IMR-90 (cell line): ENCODE data around the gene EXOSC3. TPM values are rescaled to one million over a fixed set of nuclear protein-coding genes. Genes with fewer than 3 reads are reported as not detected.

Experiments used
- ATAC-seq: fragments of 200-7000 bp; cut with Tn5 transposase; 2 replicates; pipeline ENCODE4 v1.9.1; 2020; ENCODE audit warnings: low read depth, mild to moderate bottlenecking, moderate library complexity
- BruUV-seq: library from RNA; stranded (reverse); fragments of 400-500 nt; replicated peaks from 2 replicates; lab custom pipeline; 2021; lab: Mats Ljungman, UMichigan
- CTCF ChIA-PET: fragments of 300-600 bp; formaldehyde crosslinking; extraction: SDS; loops from one replicate; lab custom pipeline; 2021; ENCODE audit warnings: antibody characterized with exemption; lab: Yijun Ruan, JAX
- POLR2A ChIA-PET: fragments of 300-600 bp; sonication (Branson Sonifier 250); formaldehyde crosslinking; loops from one replicate; lab custom pipeline; 2022; ENCODE audit warnings: antibody characterized with exemption; ENCODE audit not compliant: unreplicated experiment; lab: Charles Lee
- DNase-seq: peaks from one replicate; pipeline ENCODE4 v3.0.0; 2013
- H2AFZ ChIP-seq: replicated peaks from 2 replicates; pipeline ENCODE3; 2013; ENCODE audit warnings: low read length, mild to moderate bottlenecking; ENCODE audit not compliant: poor library complexity
- H2AK5ac ChIP-seq: 2 replicates; pipeline ENCODE4 v1.6.1; 2013; ENCODE audit warnings: low read depth, low read length, inconsistent platforms
- H2AK9ac ChIP-seq: replicated peaks from 2 replicates; pipeline ENCODE3; 2013; ENCODE audit warnings: mild to moderate bottlenecking, low read depth, low read length, moderate library complexity; ENCODE audit not compliant: poor library complexity
- H2BK120ac ChIP-seq: 2 replicates; pipeline ENCODE4 v1.6.1; 2013; ENCODE audit warnings: low read depth, low read length, inconsistent platforms
- H2BK15ac ChIP-seq: 3 replicates; pipeline ENCODE4 v1.6.1; 2013; ENCODE audit warnings: low read depth, low read length, inconsistent platforms
- H2BK20ac ChIP-seq: 2 replicates; pipeline ENCODE4 v1.6.1; 2013; ENCODE audit warnings: low read depth, mild to moderate bottlenecking, inconsistent platforms, low read length, moderate library complexity
- H2BK5ac ChIP-seq: 2 replicates; pipeline ENCODE4 v1.6.1; 2013; ENCODE audit warnings: mild to moderate bottlenecking, low read depth, low read length, inconsistent platforms; ENCODE audit not compliant: poor library complexity, severe bottlenecking
- H3K14ac ChIP-seq: replicated peaks from 2 replicates; pipeline ENCODE4 v1.6.1; 2013; ENCODE audit warnings: low read depth, low read length, inconsistent platforms
- H3K18ac ChIP-seq: 2 replicates; pipeline ENCODE4 v1.6.1; 2013; ENCODE audit warnings: low read depth, low read length, control low read depth
- H3K23ac ChIP-seq: 2 replicates; pipeline ENCODE4 v1.6.1; 2013; ENCODE audit warnings: low read depth, low read length, inconsistent platforms
- H3K27ac ChIP-seq: 2 replicates; pipeline ENCODE4 v1.5.1; 2013; ENCODE audit warnings: mild to moderate bottlenecking, control low read depth, low read length; ENCODE audit not compliant: insufficient read depth
- H3K27me3 ChIP-seq: 2 replicates; pipeline ENCODE4 v1.6.1; 2013; ENCODE audit warnings: low read length; ENCODE audit not compliant: control insufficient read depth, insufficient read depth
- H3K36me3 ChIP-seq: 2 replicates; pipeline ENCODE4 v1.6.1; 2013; ENCODE audit warnings: low read length, mixed read lengths; ENCODE audit not compliant: control insufficient read depth, insufficient read depth
- H3K4ac ChIP-seq: 2 replicates; pipeline ENCODE4 v1.6.1; 2013; ENCODE audit warnings: low read depth, low read length, inconsistent platforms
- H3K4me1 ChIP-seq: 2 replicates; pipeline ENCODE4 v1.6.1; 2013; ENCODE audit warnings: low read length, mixed read lengths; ENCODE audit not compliant: control insufficient read depth, insufficient read depth
- H3K4me2 ChIP-seq: 2 replicates; pipeline ENCODE4 v1.6.1; 2013; ENCODE audit warnings: low read depth, mild to moderate bottlenecking, control low read depth, low read length, moderate library complexity
- H3K4me3 ChIP-seq: 2 replicates; pipeline ENCODE4 v1.5.1; 2013; ENCODE audit warnings: low read depth, mild to moderate bottlenecking, control low read depth, low read length, moderate library complexity; ENCODE audit not compliant: insufficient read depth
- H3K56ac ChIP-seq: 2 replicates; pipeline ENCODE4 v1.6.1; 2013; ENCODE audit warnings: low read length, inconsistent platforms; ENCODE audit not compliant: insufficient read depth; ENCODE audit errors: extremely low read depth
- H3K79me1 ChIP-seq, 2 experiments: 2 replicates each; pipeline ENCODE4 v1.6.1; 2013; ENCODE audit warnings: low read length in 2 of 2, inconsistent platforms in 1 of 2, low read depth in 1 of 2
- H3K9ac ChIP-seq: 2 replicates; pipeline ENCODE4 v1.6.1; 2013; ENCODE audit warnings: low read depth, low read length, control low read depth
- H3K9me1 ChIP-seq: 2 replicates; pipeline ENCODE4 v1.6.1; 2013; ENCODE audit warnings: low read length, inconsistent platforms; ENCODE audit not compliant: insufficient read depth
- H3K9me3 ChIP-seq: 2 replicates; pipeline ENCODE4 v1.6.1; 2013; ENCODE audit warnings: low read length; ENCODE audit not compliant: control insufficient read depth, insufficient read depth
- H4K20me1 ChIP-seq: 2 replicates; pipeline ENCODE4 v1.6.1; 2013; ENCODE audit warnings: low read length, inconsistent platforms; ENCODE audit not compliant: insufficient read depth
- H4K5ac ChIP-seq: 2 replicates; pipeline ENCODE4 v1.6.1; 2013; ENCODE audit warnings: mild to moderate bottlenecking, low read depth, low read length, control low read depth
- H4K8ac ChIP-seq, 2 experiments: 2 replicates each; pipeline ENCODE4 v1.6.1; 2013; ENCODE audit warnings: low read depth in 2 of 2, low read length in 2 of 2, control low read depth in 1 of 2, inconsistent platforms in 1 of 2
- H4K91ac ChIP-seq: 2 replicates; pipeline ENCODE4 v1.6.1; 2013; ENCODE audit warnings: low read depth, low read length, inconsistent platforms; ENCODE audit not compliant: insufficient read depth
- CEBPB ChIP-seq: IDR thresholded peaks from 2 replicates; pipeline ENCODE4 v1.6.1; 2012; ENCODE audit warnings: low read depth, low read length, improper control_type of control experiment
- CHD1 ChIP-seq: IDR thresholded peaks from 2 replicates; pipeline ENCODE4 v1.6.1; 2012; ENCODE audit warnings: low read depth, low read length, improper control_type of control experiment
- CTCF ChIP-seq: conservative IDR thresholded peaks from 2 replicates; pipeline ENCODE4 v1.5.1; 2012; ENCODE audit warnings: mild to moderate bottlenecking, low read depth, low read length, improper control_type of control experiment
- FOS ChIP-seq: fragments of 150-350 bp; IDR thresholded peaks from 2 replicates; pipeline ENCODE4 v1.6.1; 2016; ENCODE audit warnings: low read depth, low read length
- MAFK ChIP-seq: IDR thresholded peaks from 2 replicates; pipeline ENCODE4 v1.6.1; 2012; ENCODE audit warnings: low read depth, low read length, improper control_type of control experiment
- MAZ ChIP-seq: IDR thresholded peaks from 2 replicates; pipeline ENCODE4 v1.6.1; 2012; ENCODE audit warnings: low read depth, mild to moderate bottlenecking, low read length, improper control_type of control experiment, moderate library complexity, borderline replicate concordance
- MXI1 ChIP-seq: IDR thresholded peaks from 2 replicates; pipeline ENCODE4 v1.6.1; 2012; ENCODE audit warnings: low read depth, mild to moderate bottlenecking, low read length, moderate library complexity, borderline replicate concordance
- POLR2A ChIP-seq: IDR thresholded peaks from 2 replicates; pipeline ENCODE4 v1.6.1; 2012; ENCODE audit warnings: mild to moderate bottlenecking, low read depth, low read length
- RAD21 ChIP-seq: IDR thresholded peaks from 2 replicates; pipeline ENCODE4 v1.6.1; 2012; ENCODE audit warnings: low read length, improper control_type of control experiment
- RFX5 ChIP-seq: IDR thresholded peaks from 2 replicates; pipeline ENCODE4 v1.8.0; 2012; ENCODE audit warnings: low read depth, mild to moderate bottlenecking, low read length, moderate library complexity
- SMC3 ChIP-seq: fragments of 150-350 bp; IDR thresholded peaks from 2 replicates; pipeline ENCODE4 v1.6.1; 2016; ENCODE audit warnings: low read depth, mild to moderate bottlenecking, antibody characterized with exemption, low read length, moderate library complexity
- USF2 ChIP-seq: fragments of 150-350 bp; IDR thresholded peaks from 2 replicates; pipeline ENCODE4 v1.6.1; 2017; ENCODE audit warnings: mild to moderate bottlenecking, antibody characterized with exemption, low read length, low read depth
- WGBS, 2 experiments: methylation state at CpG; one replicate each; pipeline versions ENCODE4 v1.1.5 to v1.1.7; 2013; ENCODE audit warnings: missing lambda C conversion rate in 2 of 2; ENCODE audit not compliant: insufficient read length in 1 of 2; ENCODE audit errors: extremely low coverage in 2 of 2; 5-methylcytosine and 5-hydroxymethylcytosine counted together
- dilution Hi-C: fragments of 300-500 bp; cut with HindIII; formaldehyde crosslinking; loops from one replicate; pipeline ENCODE4 v1.14.3; 2018; ENCODE audit warnings: low sequenced_read_pairs; ENCODE audit not compliant: unreplicated experiment
- in situ Hi-C: fragments of 300-500 bp; cut with MboI; formaldehyde crosslinking; loops from 3 replicates; pipeline ENCODE4 v1.14.3; 2019; ENCODE audit warnings: low sequenced_read_pairs, inconsistent platforms, mixed read lengths
- intact Hi-C: fragments of 100-400 bp; cut with micrococcal nuclease; formaldehyde crosslinking; loops from 2 replicates; pipeline ENCODE4 v1.10.0; 2022
- polyA plus RNA-seq, 3 experiments: library from polyadenylated mRNA; depleted of rRNA; stranded (reverse); fragments of >200 nt; gene quantifications; 2 replicates each; pipeline ENCODE4 v1.2.3, GENCODE V29; 2012; ENCODE audit warnings: low replicate concordance in 1 of 3
- total RNA-seq: library from RNA; depleted of rRNA; stranded (reverse); fragments of >200 nt; gene quantifications from 2 replicates; pipeline ENCODE4 v1.2.3, GENCODE V29; 2012

Gene EXOSC3
- total and polyA plus RNA-seq, 2 of the 4 experiments (the other 2 are of a cell fraction) = 27.1 to 28.9 TPM

- no peak overlapping the region for H4K91ac ChIP-seq
- peak overlapping the region; percentile 95 for H3K9ac ChIP-seq
- peak overlapping the region; percentile 94 for H3K27ac ChIP-seq
- H3K9me3 ChIP-seq = no peaks in the 10 kb centered on the region
- no peaks in the 10 kb centered on the region; the same call in 1 of the 2 replicates for H3K9me1 ChIP-seq
- H3K4ac ChIP-seq = peak overlapping the region; percentile 12; the same call in 1 of the 2 replicates
- H3K4me3 ChIP-seq = peak overlapping the region; percentile 94
- H3K4me1 ChIP-seq = peaks cover 3% of the 10 kb centered on the region; the same call in 1 of the 2 replicates
- 0% methylated on average over 2 of the region's 6 CpGs; no CpG with 5 or more reads in 1 of the 2 experiments for WGBS, 2 experiments
- H2BK15ac ChIP-seq = no peak overlapping the region
- peak overlapping the region; percentile 85; the same call in 1 of the 2 replicates for H4K5ac ChIP-seq
- no TSS peak for BruUV-seq
- in situ Hi-C loops (no loop called here), intact Hi-C loops (loop anchor here (2.0 kb wide), 2 partner anchors 37 to 193 kb away; no protein-coding TSS in a partner anchor), dilution Hi-C loops (no loop called here)
- DNase-seq = peak; percentile 14
- peak overlapping the region; percentile 97 for H3K4me2 ChIP-seq
- peak overlapping the region; percentile 75 for H2BK5ac ChIP-seq
- ATAC-seq = peak; percentile 30
- peaks cover 29 to 42% of the 10 kb centered on the region in 2 experiments for H3K79me1 ChIP-seq
- peaks cover 14% of the 10 kb centered on the region; the same call in 1 of the 2 replicates for H4K20me1 ChIP-seq
- peaks cover 13% of the 10 kb centered on the region for H3K36me3 ChIP-seq
- H3K14ac ChIP-seq = peak overlapping the region; percentile 88
- CTCF ChIA-PET = no interaction called here
- no peak overlapping the region for H2AK5ac ChIP-seq
- no peak overlapping the region for H3K18ac ChIP-seq
- H2AK9ac ChIP-seq = peak overlapping the region; percentile 99
- H3K27me3 ChIP-seq = no peaks in the 10 kb centered on the region
- TF ChIP-seq SMC3 (no peak), USF2 (no peak), MAZ (no peak), CTCF (no peak), CHD1 (no peak), FOS (no peak), POLR2A (no peak), CEBPB (no peak), RFX5 (no peak), MAFK (no peak), MXI1 (no peak), RAD21 (no peak)
- no peak overlapping the region for H2BK20ac ChIP-seq
- peak overlapping the region; percentile 26 to 90; a peak in 2 of 4 replicates for H4K8ac ChIP-seq
- H3K23ac ChIP-seq = no peak overlapping the region
- no peak overlapping the region for H2BK120ac ChIP-seq
- H2AFZ ChIP-seq = peak overlapping the region; percentile 100
- POLR2A ChIA-PET = no interaction called here
- H3K56ac ChIP-seq = peak overlapping the region; percentile 81; the same call in 1 of the 2 replicates
Measured at GRCh38 chr9:37784291-37784615, 611 bp downstream of the EXOSC3 start.
